GM13977 (cell line): ENCODE measurements around the gene SEC24D.

Experiments used
- DNase-seq: peaks from one replicate; pipeline ENCODE4 v3.0.0; 2012; ENCODE audit warnings: low spot score
- in situ Hi-C: fragments of 300-500 bp; cut with MboI; formaldehyde crosslinking; loops from one replicate; pipeline ENCODE4 v1.12.0; 2022; ENCODE audit warnings: low sequenced_read_pairs, low pct_unique_long_range_greater_than_20kb, mixed read lengths, inconsistent platforms; ENCODE audit not compliant: unreplicated experiment
- TF ChIP-seq, protein P1 (sequence below): IDR thresholded peaks from 2 replicates; pipeline ENCODE4 v1.5.1; 2012; ENCODE audit warnings: mild to moderate bottlenecking, control low read depth; ENCODE audit not compliant: insufficient read depth; ENCODE audit errors: extremely low read depth, missing control alignments

SEC24D gene

DNA sequence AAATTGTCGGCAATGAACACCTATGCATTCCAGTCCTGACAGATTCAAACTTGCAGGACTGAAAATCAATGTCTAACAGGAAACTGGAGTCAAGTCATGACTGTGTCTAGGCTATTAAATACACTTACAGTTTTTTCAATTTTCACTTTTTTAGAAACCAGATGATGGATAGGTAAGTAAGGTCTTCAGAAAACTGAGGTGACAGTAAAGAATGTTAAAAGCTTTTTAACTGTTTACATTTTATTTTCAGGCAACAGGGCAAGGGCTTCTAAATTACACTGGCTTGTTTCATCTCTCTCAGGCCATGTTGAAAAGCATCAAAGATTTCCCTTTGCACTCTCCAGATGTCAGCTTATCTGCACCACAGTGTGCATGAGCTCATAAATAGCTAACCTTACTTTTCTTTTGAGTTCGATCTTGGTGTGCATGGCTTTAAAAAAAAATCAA, 65.2 kb downstream of the SEC24D start:
- DNase-seq, result no peak
- in situ Hi-C loops, result no loop called here
- TF ChIP-seq, protein P1, sequence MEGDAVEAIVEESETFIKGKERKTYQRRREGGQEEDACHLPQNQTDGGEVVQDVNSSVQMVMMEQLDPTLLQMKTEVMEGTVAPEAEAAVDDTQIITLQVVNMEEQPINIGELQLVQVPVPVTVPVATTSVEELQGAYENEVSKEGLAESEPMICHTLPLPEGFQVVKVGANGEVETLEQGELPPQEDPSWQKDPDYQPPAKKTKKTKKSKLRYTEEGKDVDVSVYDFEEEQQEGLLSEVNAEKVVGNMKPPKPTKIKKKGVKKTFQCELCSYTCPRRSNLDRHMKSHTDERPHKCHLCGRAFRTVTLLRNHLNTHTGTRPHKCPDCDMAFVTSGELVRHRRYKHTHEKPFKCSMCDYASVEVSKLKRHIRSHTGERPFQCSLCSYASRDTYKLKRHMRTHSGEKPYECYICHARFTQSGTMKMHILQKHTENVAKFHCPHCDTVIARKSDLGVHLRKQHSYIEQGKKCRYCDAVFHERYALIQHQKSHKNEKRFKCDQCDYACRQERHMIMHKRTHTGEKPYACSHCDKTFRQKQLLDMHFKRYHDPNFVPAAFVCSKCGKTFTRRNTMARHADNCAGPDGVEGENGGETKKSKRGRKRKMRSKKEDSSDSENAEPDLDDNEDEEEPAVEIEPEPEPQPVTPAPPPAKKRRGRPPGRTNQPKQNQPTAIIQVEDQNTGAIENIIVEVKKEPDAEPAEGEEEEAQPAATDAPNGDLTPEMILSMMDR, result no peak

DNA sequence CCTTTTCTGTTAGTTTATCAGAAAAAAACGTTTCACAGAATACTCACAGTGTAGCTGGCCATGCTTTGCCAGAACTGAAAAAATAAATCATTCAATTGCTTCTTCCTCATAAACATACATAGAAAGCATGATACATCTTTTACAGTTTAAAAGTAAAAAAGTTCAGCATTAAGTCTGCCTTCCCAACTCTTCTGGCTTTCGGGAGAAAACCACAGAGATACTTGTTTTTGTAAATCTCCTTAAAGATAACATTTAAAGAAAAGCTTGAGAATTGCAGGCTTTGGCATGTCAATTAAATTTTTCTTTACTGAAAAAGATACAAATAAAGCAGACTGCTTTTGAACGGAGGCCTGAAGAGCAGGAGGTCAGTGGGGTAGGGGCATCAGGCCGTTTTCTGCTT, 66.8 kb downstream of the SEC24D start:
- TF ChIP-seq, protein P1, result no peak
- DNase-seq, result no peak
- in situ Hi-C loops, result no loop called here

DNA sequence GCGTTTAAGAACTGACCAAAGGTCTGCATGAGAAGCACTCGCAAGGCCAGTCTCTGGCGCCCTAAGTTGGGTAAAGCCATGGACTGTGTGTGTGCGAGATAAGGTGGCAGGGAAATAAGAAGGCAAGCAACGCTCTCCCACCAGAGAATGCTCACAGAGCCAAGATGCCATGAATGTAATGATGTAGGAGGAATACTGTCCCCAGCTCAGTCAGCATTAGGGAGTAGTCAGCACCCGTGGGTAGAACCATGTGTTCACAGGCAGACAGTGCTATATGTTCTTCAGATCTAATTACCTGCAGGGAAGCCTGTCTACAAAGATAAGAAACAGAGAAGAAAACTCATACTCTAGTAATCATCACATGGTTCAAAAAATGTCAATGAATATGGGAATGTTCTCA, 68.8 kb downstream of the SEC24D start:
- TF ChIP-seq, protein P1, result no peak
- in situ Hi-C loops, result no loop called here
- no peak for DNase-seq

DNA sequence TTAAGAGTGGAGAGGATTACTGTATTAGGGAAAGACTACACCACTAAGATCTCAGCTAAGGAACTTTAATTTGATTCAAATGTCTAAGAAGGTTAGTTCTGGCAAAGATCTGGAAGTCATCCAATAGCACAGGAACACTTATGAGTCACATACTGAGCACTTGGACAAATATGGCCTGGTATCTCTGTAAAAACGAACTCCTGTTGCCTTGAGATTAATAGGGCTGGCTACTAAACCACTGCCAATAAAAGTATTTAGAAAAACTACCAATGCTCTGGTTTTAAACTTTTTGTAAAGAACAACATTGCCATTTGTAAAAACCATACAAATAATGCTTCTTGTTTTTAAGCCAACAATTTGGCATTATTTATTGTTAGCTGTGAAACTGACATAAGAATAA, 70.5 kb downstream of the SEC24D start:
- in situ Hi-C loops, result no loop called here
- TF ChIP-seq, protein P1, result no peak
- DNase-seq, result no peak

DNA sequence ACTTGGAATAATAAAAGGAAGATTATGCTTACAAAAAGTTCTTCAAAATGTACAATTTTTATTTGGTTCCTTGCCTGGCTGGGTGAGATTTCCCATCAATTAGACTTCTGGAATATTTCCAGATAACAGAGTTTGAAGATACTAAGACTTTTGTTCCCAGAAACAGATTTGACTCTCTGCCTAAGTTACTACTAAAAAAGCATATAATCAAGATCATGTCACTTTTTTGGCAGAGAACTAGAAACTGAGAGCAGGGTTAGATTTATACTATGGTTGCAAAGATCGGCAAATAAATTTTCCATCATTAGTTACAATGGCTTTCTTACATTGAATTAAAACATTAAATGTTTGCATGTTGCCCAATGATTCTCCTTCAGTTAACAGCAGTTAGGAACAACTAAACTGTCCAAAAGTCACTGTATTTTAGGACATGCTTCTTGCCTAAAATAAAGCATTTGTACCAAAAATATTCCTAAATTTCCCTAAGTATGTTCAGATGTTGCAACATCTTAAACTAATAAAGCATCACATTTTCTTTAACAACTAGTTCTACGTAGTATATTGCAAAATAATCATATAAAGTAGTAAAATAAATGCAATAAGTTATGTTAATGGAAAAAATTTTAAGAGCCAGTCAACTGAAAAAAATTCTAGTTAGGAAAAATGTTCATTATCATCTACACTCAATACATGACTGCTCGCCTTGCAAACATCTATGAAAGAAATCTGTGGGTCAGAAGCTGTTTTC, 73.0 kb downstream of the SEC24D start:
- DNase-seq, result no peak
- TF ChIP-seq, protein P1, result no peak
- in situ Hi-C loops, result no loop called here

DNA sequence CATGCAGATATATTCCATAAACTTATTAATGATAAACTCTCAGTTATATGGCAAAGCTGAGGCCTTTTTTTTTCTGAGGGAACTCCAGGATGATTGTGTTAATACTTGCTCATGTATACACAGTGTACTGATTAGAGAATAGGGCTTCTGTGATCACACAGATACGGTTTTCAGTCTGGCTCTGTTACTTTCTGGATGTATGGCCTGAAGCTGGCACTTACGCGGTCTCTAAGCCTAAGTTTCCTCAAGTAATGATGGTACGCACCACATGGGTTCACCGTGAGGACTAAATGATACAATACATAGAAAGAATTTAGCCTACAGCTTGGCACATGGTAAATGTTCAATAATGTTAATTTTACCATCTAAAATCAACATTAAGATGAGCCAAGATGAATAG, 73.8 kb downstream of the SEC24D start:
- TF ChIP-seq, protein P1, result no peak
- in situ Hi-C loops, result no loop called here
- no peak for DNase-seq
